ENCODE measurements around the gene ZNF512B. TPM values are rescaled to one million over a fixed set of nuclear protein-coding genes. Genes with fewer than 3 reads are reported as not detected.

Gene ZNF512B
- total RNA-seq, 1 experiment from 2014 or later: 58.1 TPM

GRCh38 chr20:63946986-63947637 is 22.6 kb downstream of the ZNF512B start:
- no TSS peak for BruUV-seq (replicated peaks)

GRCh38 chr20:63945921-63946920 is 23.5 kb downstream of the ZNF512B start:
- Mint-ChIP-seq H3K36me3 (ENCODE audit: insufficient read depth, unreplicated experiment) (peaks cover 89% of the 10 kb centered on the region), H3K4me3 (ENCODE audit: low read depth, unreplicated experiment) (no peak overlapping the region), H3K4me1 (ENCODE audit: low read depth, unreplicated experiment) (peaks cover 19% of the 10 kb centered on the region), H3K27me3 (ENCODE audit: unreplicated experiment) (no peaks in the 10 kb centered on the region), H3K9me3 (ENCODE audit: low read depth, unreplicated experiment) (no peaks in the 10 kb centered on the region), H3K27ac (ENCODE audit: unreplicated experiment) (peak overlapping the region; percentile 13)
- no TSS peak for BruUV-seq (replicated peaks)
- CTCF ChIA-PET: no interaction called here
- intact Hi-C loops (cut with micrococcal nuclease; ENCODE audit: unreplicated experiment): no loop called here
- DNase-seq: no peak
- TF ChIP-seq CTCF (IDR thresholded peaks at IDR 0.05; ENCODE audit: unreplicated experiment): no peak

More at GRCh38 chr20:63946986-63947637, 22.6 kb downstream of the ZNF512B start:
- H3K4me1 Mint-ChIP-seq (ENCODE audit: low read depth, unreplicated experiment): peaks cover 19% of the 10 kb centered on the region
- H3K27me3 Mint-ChIP-seq (ENCODE audit: unreplicated experiment): no peaks in the 10 kb centered on the region
- no peak for DNase-seq
- H3K27ac Mint-ChIP-seq (ENCODE audit: unreplicated experiment): peak overlapping the region; percentile 28
- H3K4me3 Mint-ChIP-seq (ENCODE audit: low read depth, unreplicated experiment): peak overlapping the region; percentile 1
- no peak for TF ChIP-seq CTCF (IDR thresholded peaks at IDR 0.05; ENCODE audit: unreplicated experiment)
- H3K36me3 Mint-ChIP-seq (ENCODE audit: insufficient read depth, unreplicated experiment): peaks cover 80% of the 10 kb centered on the region
- H3K9me3 Mint-ChIP-seq (ENCODE audit: low read depth, unreplicated experiment): no peaks in the 10 kb centered on the region
- CTCF ChIA-PET: no interaction called here
- intact Hi-C loops (cut with micrococcal nuclease; ENCODE audit: unreplicated experiment): no loop called here

- Mint-ChIP-seq H3K36me3 (ENCODE audit: insufficient read depth, unreplicated experiment) (peaks cover 99% of the 10 kb centered on the region), H3K9me3 (ENCODE audit: low read depth, unreplicated experiment) (no peaks in the 10 kb centered on the region), H3K4me3 (ENCODE audit: low read depth, unreplicated experiment) (no peak overlapping the region), H3K27me3 (ENCODE audit: unreplicated experiment) (no peaks in the 10 kb centered on the region), H3K27ac (ENCODE audit: unreplicated experiment) (peak overlapping the region; percentile 13), H3K4me1 (ENCODE audit: low read depth, unreplicated experiment) (peaks cover 18% of the 10 kb centered on the region)
- no peak for DNase-seq
- TF ChIP-seq CTCF (IDR thresholded peaks at IDR 0.05; ENCODE audit: unreplicated experiment): no peak
- CTCF ChIA-PET: no interaction called here
- intact Hi-C loops (cut with micrococcal nuclease; ENCODE audit: unreplicated experiment): no loop called here
- no TSS peak for BruUV-seq (replicated peaks)
Measured at GRCh38 chr20:63945031-63945658, 24.6 kb downstream of the ZNF512B start.

GRCh38 chr20:63944078-63944941 is 25.4 kb downstream of the ZNF512B start:
- Mint-ChIP-seq H3K27me3 (ENCODE audit: unreplicated experiment) (no peaks in the 10 kb centered on the region), H3K4me1 (ENCODE audit: low read depth, unreplicated experiment) (peaks cover 9% of the 10 kb centered on the region), H3K27ac (ENCODE audit: unreplicated experiment) (no peak overlapping the region), H3K9me3 (ENCODE audit: low read depth, unreplicated experiment) (no peaks in the 10 kb centered on the region), H3K36me3 (ENCODE audit: insufficient read depth, unreplicated experiment) (peaks cover 98% of the 10 kb centered on the region), H3K4me3 (ENCODE audit: low read depth, unreplicated experiment) (no peak overlapping the region)
- no TSS peak for BruUV-seq (replicated peaks)
- CTCF ChIA-PET: no interaction called here
- TF ChIP-seq CTCF (IDR thresholded peaks at IDR 0.05; ENCODE audit: unreplicated experiment): no peak
- DNase-seq: no peak
- intact Hi-C loops (cut with micrococcal nuclease; ENCODE audit: unreplicated experiment): no loop called here

Data from Calu3 (cell line).